GM10847 (cell line): ENCODE measurements around the gene ERCC8.

Experiments used
- POLR2A ChIP-seq: IDR thresholded peaks from 2 replicates; pipeline ENCODE4 v1.6.1; 2011; ENCODE audit not compliant: insufficient read length; ENCODE audit errors: extremely low read depth

The ERCC8 gene

GRCh38 chr5:60827201-60827600 lies 117.7 kb downstream of the ERCC8 start:
- TF ChIP-seq POLR2A = no peak

- no peak for TF ChIP-seq POLR2A
These were observed 118.2 kb downstream of the ERCC8 start for GRCh38 chr5:60826653-60827052.
